ENCODE data around the gene MCEE.
"Not testable (repeated sequence)": the region's sequence is repeated elsewhere in the genome, so short reads cannot be mapped to it uniquely, and the experiment has no call there.

MCEE gene

DNA sequence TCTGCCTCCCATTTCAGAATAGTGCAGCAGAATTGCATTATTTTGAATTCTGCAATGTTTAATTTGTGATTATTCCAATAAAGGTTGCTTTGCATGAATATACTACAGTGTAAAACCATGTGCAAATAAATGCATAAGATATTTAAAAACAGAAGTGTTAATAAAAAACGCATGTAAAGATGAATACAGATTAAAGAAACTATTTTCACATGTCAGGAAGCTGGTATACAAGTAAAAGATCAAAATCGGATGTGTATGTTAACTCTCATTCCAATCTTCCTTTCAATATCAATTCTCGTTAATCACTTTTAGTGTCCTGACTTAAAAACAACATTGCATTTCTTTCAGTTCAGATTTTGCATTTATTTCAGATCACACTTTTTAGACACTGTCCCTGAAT lies 3.1 kb downstream of the MCEE start:
- DNase-seq (ENCODE audit: low spot score): no peak

- DNase-seq (ENCODE audit: low spot score): no peak
These were observed 4.3 kb downstream of the MCEE start for GRCh38 chr2:71125506-71126294.

- peak; percentile 19 for DNase-seq (ENCODE audit: low spot score)
These were observed 7.4 kb downstream of the MCEE start for GRCh38 chr2:71122387-71123298.

- no peak for DNase-seq (ENCODE audit: low spot score)
These were observed 8.6 kb downstream of the MCEE start for GRCh38 chr2:71121479-71121878.

GRCh38 chr2:71120195-71120594 lies 9.8 kb downstream of the MCEE start:
- DNase-seq (ENCODE audit: low spot score): no peak

DNA sequence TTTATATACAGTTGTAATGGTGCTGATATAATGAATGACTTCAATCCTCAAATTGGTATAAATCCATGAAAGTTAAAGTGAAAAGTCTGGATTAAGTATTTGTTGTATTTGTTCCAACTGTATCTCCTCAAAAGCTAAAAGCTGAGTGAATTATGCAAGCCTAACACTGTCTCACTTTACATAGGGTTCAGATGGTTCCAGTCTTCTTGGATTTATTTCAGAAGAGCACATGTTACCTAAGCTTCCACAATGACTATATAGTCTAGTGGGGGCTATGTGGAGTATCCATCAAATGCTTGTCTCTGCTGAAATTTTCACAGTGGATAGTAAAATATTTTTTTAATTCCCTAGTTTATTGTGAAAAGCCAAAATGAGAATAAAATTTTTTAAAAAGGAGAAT lies 13.0 kb downstream of the MCEE start:
- DNase-seq (ENCODE audit: low spot score): no peak

DNA sequence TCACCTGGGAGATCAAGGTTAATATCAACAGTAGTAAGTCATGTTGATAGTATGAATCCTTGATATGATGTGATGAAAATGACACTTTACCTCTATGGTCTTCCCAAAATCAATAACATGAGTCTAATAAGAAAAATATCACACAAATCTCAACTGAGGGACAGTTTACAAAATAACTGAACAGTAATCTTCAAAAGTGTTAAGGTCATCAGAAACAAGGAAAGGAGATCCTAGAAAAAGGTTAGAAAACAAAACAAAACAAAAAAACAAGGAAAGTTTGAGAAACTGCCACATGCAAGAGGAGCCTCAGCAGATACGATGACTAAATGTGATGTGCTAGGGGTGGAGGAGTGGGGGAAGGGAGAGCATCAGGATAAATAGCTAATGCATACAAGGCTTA lies 16.2 kb downstream of the MCEE start:
- no peak for DNase-seq (ENCODE audit: low spot score)

DNA sequence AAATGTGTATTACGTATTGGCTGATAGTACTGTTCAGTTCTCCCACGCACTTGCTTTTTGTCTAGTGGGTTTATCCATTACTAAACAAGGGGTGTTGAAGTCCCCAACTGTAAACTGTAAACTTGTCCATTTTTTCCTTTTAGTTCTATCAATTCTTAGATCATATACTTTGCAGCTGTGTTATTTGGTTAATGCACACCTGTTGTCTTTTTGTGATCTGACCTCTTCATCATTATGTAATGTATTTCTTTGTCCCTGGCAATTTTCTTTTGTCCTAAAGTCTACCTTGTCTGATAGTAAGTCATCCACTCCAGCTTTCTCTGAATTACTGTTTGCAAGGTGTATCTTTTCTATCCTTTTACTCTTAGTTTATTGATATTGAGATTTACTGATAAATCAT lies 21.9 kb downstream of the MCEE start:
- no peak for DNase-seq (ENCODE audit: low spot score)

GRCh38 chr2:71106463-71106862 lies 23.6 kb downstream of the MCEE start:
- DNase-seq (ENCODE audit: low spot score): not testable (repeated sequence)

DNA sequence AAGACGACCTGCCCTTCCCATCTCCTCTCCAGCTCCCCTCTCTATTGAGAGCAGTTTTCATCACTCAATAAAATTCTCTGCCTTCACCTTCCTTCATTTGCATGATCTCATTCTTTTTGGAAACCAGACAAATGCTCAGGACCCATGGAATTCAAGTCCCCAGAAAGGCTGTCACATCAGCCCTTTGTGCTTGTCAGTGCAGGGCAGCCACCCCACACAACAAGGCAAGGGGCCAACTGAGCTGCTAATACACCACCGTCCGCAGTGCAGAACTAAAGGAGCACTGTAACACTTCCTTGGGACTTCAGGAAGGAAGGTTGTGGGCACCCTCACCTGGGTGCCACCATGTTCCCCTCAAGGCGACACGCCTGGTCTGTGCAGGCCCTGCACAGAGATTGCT lies 26.2 kb downstream of the MCEE start:
- no peak for DNase-seq (ENCODE audit: low spot score)

- DNase-seq (ENCODE audit: low spot score): no peak
These were observed 26.9 kb downstream of the MCEE start for GRCh38 chr2:71102981-71103681.

- no peak for DNase-seq (ENCODE audit: low spot score)
These were observed 28.4 kb downstream of the MCEE start for GRCh38 chr2:71101656-71102055.

- DNase-seq (ENCODE audit: low spot score): peak; percentile 65
These were observed 29.6 kb downstream of the MCEE start for GRCh38 chr2:71100195-71100964.

GRCh38 chr2:71092491-71093260 lies 37.4 kb downstream of the MCEE start:
- not testable (repeated sequence) for DNase-seq (ENCODE audit: low spot score)

GRCh38 chr2:71091808-71092207 lies 38.2 kb downstream of the MCEE start:
- not testable (repeated sequence) for DNase-seq (ENCODE audit: low spot score)

- not testable (repeated sequence) for DNase-seq (ENCODE audit: low spot score)
These were observed 40.6 kb downstream of the MCEE start for GRCh38 chr2:71089475-71089874.

DNA sequence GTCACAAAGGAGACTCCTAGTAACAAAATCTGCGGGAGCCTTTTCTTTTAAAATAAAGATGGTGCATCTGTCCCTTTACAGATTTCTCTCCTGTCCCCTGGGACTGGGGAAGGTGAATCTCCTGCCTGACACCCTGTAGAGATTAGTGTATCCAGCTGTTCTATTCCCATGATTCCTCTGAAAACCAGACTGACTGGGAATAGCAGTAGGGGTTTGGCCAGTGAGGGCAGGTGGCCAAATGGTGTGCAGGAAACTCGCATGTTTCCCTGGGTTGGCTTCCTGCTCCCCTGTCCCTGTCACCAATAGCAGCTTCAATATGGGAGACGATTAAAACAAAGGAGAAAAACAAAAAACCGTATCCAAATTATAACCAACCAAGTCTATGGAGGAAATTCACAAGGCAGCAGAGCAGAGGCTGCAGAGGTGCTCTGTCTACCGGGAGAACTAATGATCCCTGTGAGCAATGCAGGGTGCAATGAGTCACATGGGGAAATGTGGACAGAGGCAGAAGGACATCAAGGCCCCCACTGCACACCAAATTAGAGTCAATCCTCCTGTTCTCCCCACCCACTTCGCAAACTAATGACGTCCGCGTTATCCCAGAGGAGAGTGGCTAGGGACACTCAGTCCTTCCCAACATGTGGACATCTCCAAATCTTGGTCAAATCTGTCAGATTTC lies 44.6 kb downstream of the MCEE start:
- DNase-seq (ENCODE audit: low spot score): not testable (repeated sequence)

DNA sequence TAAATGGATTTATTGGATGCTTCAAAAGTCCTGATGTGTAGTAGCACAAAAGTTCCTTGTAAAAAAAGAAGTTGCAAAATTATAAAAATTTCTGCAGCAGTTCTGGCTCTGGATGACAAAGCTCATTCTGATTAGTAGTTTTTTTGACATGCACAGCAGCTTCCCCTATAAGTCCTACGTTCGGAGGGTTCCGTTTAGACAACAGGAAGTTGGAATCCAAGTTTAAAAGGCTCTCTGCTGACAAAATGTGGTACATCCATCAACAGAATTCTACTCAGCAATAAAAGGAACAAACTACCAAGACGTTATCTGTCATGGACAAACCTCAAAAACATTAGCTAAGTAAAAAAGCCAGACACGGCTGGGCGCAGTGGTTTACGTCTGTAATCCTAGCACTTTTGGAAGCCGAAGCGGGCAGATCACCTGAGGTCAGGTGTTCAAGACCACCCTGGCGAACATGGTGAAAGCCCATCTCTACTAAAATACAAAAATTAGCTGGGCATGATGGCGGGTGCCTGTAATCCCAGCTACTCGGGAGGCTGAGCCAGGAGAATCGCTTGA lies 46.2 kb downstream of the MCEE start:
- DNase-seq (ENCODE audit: low spot score): not testable (repeated sequence)

- DNase-seq (ENCODE audit: low spot score): not testable (repeated sequence)
These were observed 46.7 kb downstream of the MCEE start for GRCh38 chr2:71083297-71083696.

All from hematopoietic multipotent progenitor cell treated with erythropoietin and hydrocortisone succinate and interleukin-3 and kit ligand, for 17 days (in vitro differentiated cells).